ENCODE data around the gene CENPU. TPM values are rescaled to one million over a fixed set of nuclear protein-coding genes. Genes with fewer than 3 reads are reported as not detected.
A peak's percentile ranks its signal among the peaks of the same experiment; 100 is the strongest.

The CENPU gene
- total and polyA plus RNA-seq, 7 experiments from 2014 or later: 1.1 to 43.8 (median 2.8) TPM

GRCh38 chr4:184649971-184650855 lies 83.7 kb downstream of the CENPU start:
- peaks cover 26 to 31% of the 10 kb centered on the region in 2 donors for H3K4me1 ChIP-seq (ENCODE audit: control insufficient read depth in 2 of 2, insufficient read depth in 2 of 2, low read length in 2 of 2)
- ChIA-PET POLR2A (interaction anchor here (0.9 to 2.6 kb wide), 15 partner anchors 10 to 1204 kb away, joined by 3 to 16 read pairs (median 4); partner anchors contain the start of genes CENPU and IRF2), CTCF (interaction anchor here (1.1 kb wide), 1 partner anchor 384 kb away, joined by 3 read pairs; no protein-coding TSS in a partner anchor)
- Mint-ChIP-seq H3K36me3 (peaks cover 0 to 35% (median 6%) of the 10 kb centered on the region in 5 donors), H3K9me3 (peaks cover 0 to 3% (median 0%) of the 10 kb centered on the region in 11 donors), H3K27ac (peak overlapping the region; percentile 71 to 93 (median 85)), H3K4me1 (peaks cover 41 to 60% (median 47%) of the 10 kb centered on the region in 7 donors), H3K27me3 (no peaks in the 10 kb centered on the region), H3K4me3 (peak overlapping the region; percentile 92 to 99 (median 96))
- peaks cover 0 to 14% (median 0%) of the 10 kb centered on the region in 3 experiments for H3K36me3 ChIP-seq (ENCODE audit: control insufficient read depth in 2 of 3, insufficient read depth in 3 of 3, low read length in 3 of 3)
- H3K27ac ChIP-seq (ENCODE audit: low read depth, low read length): peak overlapping the region; percentile 76
- H3K27me3 ChIP-seq (ENCODE audit: control insufficient read depth in 2 of 2, insufficient read depth in 2 of 2, low read length in 2 of 2): no peaks in the 10 kb centered on the region
- peak; percentile 0 for ATAC-seq
- no peaks in the 10 kb centered on the region for H3K9me3 ChIP-seq (ENCODE audit: control insufficient read depth in 2 of 3, low read length in 3 of 3)
- H3K4me3 ChIP-seq (ENCODE audit: low read length): peak overlapping the region; percentile 92
- intact Hi-C loops (cut with micrococcal nuclease): loop anchor here (1.0 to 5.0 kb wide), 30 partner anchors 14 to 1541 kb away; partner anchors contain the start of genes CDKN2AIP (in 2 of the 2), CENPU (in 2 of the 2), CFAP97 (in 2 of the 2) and IRF2 (in 2 of the 2)
- peak in 1 of 9 donors; percentile 11 for DNase-seq

GRCh38 chr4:184649026-184649970 lies 84.6 kb downstream of the CENPU start, which contains the start of the genes CASP3 and PRIMPOL:
CASP3 (minus strand) TSS chr4:184649447; CDS start chr4:184638453, 10,994 bp downstream.
PRIMPOL (plus strand) TSS chr4:184649738; CDS start chr4:184657141, 7,403 bp downstream.
- ATAC-seq (peak; percentile 96), DNase-seq (peak; percentile 90 to 98 (median 93))
- H3K9me3 Mint-ChIP-seq: peaks cover 0 to 3% (median 0%) of the 10 kb centered on the region in 11 donors
- H3K4me3 ChIP-seq (ENCODE audit: low read length): peak within 1 kb of the TSS; percentile 92
- no peaks in the 10 kb centered on the region for H3K9me3 ChIP-seq (ENCODE audit: control insufficient read depth in 2 of 3, low read length in 3 of 3)
- H3K27me3 Mint-ChIP-seq: no peaks in the 10 kb centered on the region
- CTCF ChIA-PET: interaction anchor here (1.1 to 2.7 kb wide), 2 partner anchors 384 to 386 kb away, joined by 3 to 12 read pairs; no protein-coding TSS in a partner anchor
- H3K4me1 Mint-ChIP-seq: peaks cover 47 to 69% (median 54%) of the 10 kb centered on the region in 7 donors
- H3K27me3 ChIP-seq (ENCODE audit: control insufficient read depth in 2 of 2, insufficient read depth in 2 of 2, low read length in 2 of 2): no peaks in the 10 kb centered on the region
- peaks cover 0 to 41% (median 7%) of the 10 kb centered on the region in 5 donors for H3K36me3 Mint-ChIP-seq
- peak within 1 kb of the TSS; percentile 92 to 99 (median 97) for H3K4me3 Mint-ChIP-seq
- H3K4me1 ChIP-seq (ENCODE audit: control insufficient read depth in 2 of 2, insufficient read depth in 2 of 2, low read length in 2 of 2): peaks cover 26 to 37% of the 10 kb centered on the region in 2 donors
- POLR2A ChIA-PET: interaction anchor here (0.6 to 2.6 kb wide), 20 partner anchors 11 to 1203 kb away, joined by 3 to 16 read pairs (median 4); partner anchors contain the start of genes CENPU and IRF2
- peak within 1 kb of the TSS; percentile 91 to 97 (median 95) for H3K27ac Mint-ChIP-seq
- H3K36me3 ChIP-seq (ENCODE audit: control insufficient read depth in 2 of 3, insufficient read depth in 3 of 3, low read length in 3 of 3): peaks cover 0 to 14% (median 0%) of the 10 kb centered on the region in 3 experiments
- intact Hi-C loops (cut with micrococcal nuclease): loop anchor here (1.0 to 5.0 kb wide), 30 partner anchors 15 to 1542 kb away; partner anchors contain the start of genes CDKN2AIP (in 2 of the 2), CENPU (in 2 of the 2), CFAP97 (in 2 of the 2) and IRF2 (in 2 of the 2)
- peak within 1 kb of the TSS; percentile 91 for H3K27ac ChIP-seq (ENCODE audit: low read depth, low read length)

GRCh38 chr4:184648313-184649025 lies 85.4 kb downstream of the CENPU start:
- Histone ChIP-seq H3K27me3 (ENCODE audit: control insufficient read depth in 2 of 2, insufficient read depth in 2 of 2, low read length in 2 of 2) (no peaks in the 10 kb centered on the region), H3K4me1 (ENCODE audit: control insufficient read depth in 2 of 2, insufficient read depth in 2 of 2, low read length in 2 of 2) (peaks cover 26 to 41% of the 10 kb centered on the region in 2 donors), H3K36me3 (ENCODE audit: control insufficient read depth in 2 of 3, insufficient read depth in 3 of 3, low read length in 3 of 3) (peaks cover 0 to 14% (median 0%) of the 10 kb centered on the region in 3 experiments), H3K4me3 (ENCODE audit: low read length) (peak overlapping the region; percentile 86), H3K9me3 (ENCODE audit: control insufficient read depth in 2 of 3, low read length in 3 of 3) (no peaks in the 10 kb centered on the region), H3K27ac (ENCODE audit: low read depth, low read length) (peak overlapping the region; percentile 91)
- CTCF ChIA-PET: interaction anchor here (0.6 to 2.7 kb wide), 4 partner anchors 12 to 385 kb away, joined by 3 to 12 read pairs (median 4); no protein-coding TSS in a partner anchor
- ATAC-seq (no peak), DNase-seq (peak; percentile 34 to 64 (median 36))
- Mint-ChIP-seq H3K27ac (peak overlapping the region; percentile 91 to 97 (median 95)), H3K9me3 (peaks cover 0 to 3% (median 0%) of the 10 kb centered on the region in 11 donors), H3K4me1 (peaks cover 52 to 72% (median 56%) of the 10 kb centered on the region in 7 donors), H3K27me3 (no peaks in the 10 kb centered on the region), H3K36me3 (peaks cover 0 to 38% (median 6%) of the 10 kb centered on the region in 5 donors), H3K4me3 (peak overlapping the region; percentile 90 to 99 (median 96))
- intact Hi-C loops (cut with micrococcal nuclease): loop anchor here (1.0 to 5.0 kb wide), 30 partner anchors 16 to 1542 kb away; partner anchors contain the start of genes CDKN2AIP (in 2 of the 2), CENPU (in 2 of the 2), CFAP97 (in 2 of the 2) and IRF2 (in 2 of the 2)
- POLR2A ChIA-PET: interaction anchor here (0.6 to 2.6 kb wide), 15 partner anchors 14 to 1202 kb away, joined by 3 to 16 read pairs (median 5); partner anchors contain the start of genes CENPU and IRF2

- ATAC-seq (no peak), DNase-seq (no peak)
- H3K36me3 Mint-ChIP-seq: peaks cover 0 to 38% (median 6%) of the 10 kb centered on the region in 5 donors
- H3K27me3 Mint-ChIP-seq: no peaks in the 10 kb centered on the region
- peaks cover 26 to 41% of the 10 kb centered on the region in 2 donors for H3K4me1 ChIP-seq (ENCODE audit: control insufficient read depth in 2 of 2, insufficient read depth in 2 of 2, low read length in 2 of 2)
- peaks cover 0 to 3% (median 0%) of the 10 kb centered on the region in 11 donors for H3K9me3 Mint-ChIP-seq
- H3K4me1 Mint-ChIP-seq: peaks cover 52 to 72% (median 56%) of the 10 kb centered on the region in 7 donors
- ChIA-PET CTCF (interaction anchor here (0.6 to 2.7 kb wide), 4 partner anchors 12 to 384 kb away, joined by 3 to 12 read pairs (median 4); no protein-coding TSS in a partner anchor), POLR2A (interaction anchor here (0.5 to 2.6 kb wide), 9 partner anchors 14 to 417 kb away, joined by 3 to 16 read pairs (median 5); partner anchors contain the start of genes CENPU and IRF2)
- peak overlapping the region; percentile 90 to 99 (median 96) for H3K4me3 Mint-ChIP-seq
- peaks cover 0 to 14% (median 0%) of the 10 kb centered on the region in 3 experiments for H3K36me3 ChIP-seq (ENCODE audit: control insufficient read depth in 2 of 3, insufficient read depth in 3 of 3, low read length in 3 of 3)
- intact Hi-C loops (cut with micrococcal nuclease): loop anchor here (2.0 to 5.0 kb wide), 11 partner anchors 15 to 1543 kb away; partner anchors contain the start of genes CFAP97 (in 2 of the 2), CDKN2AIP (in 1 of the 2), CYP4V2 (in 1 of the 2) and LRP2BP (in 1 of the 2)
- H3K27me3 ChIP-seq (ENCODE audit: control insufficient read depth in 2 of 2, insufficient read depth in 2 of 2, low read length in 2 of 2): no peaks in the 10 kb centered on the region
- peak overlapping the region; percentile 91 for H3K27ac ChIP-seq (ENCODE audit: low read depth, low read length)
- H3K4me3 ChIP-seq (ENCODE audit: low read length): peak overlapping the region; percentile 86
- peak overlapping the region; percentile 91 to 97 (median 95) for H3K27ac Mint-ChIP-seq
- H3K9me3 ChIP-seq (ENCODE audit: control insufficient read depth in 2 of 3, low read length in 3 of 3): no peaks in the 10 kb centered on the region
These were observed 85.9 kb downstream of the CENPU start for GRCh38 chr4:184648054-184648312.

All from naive thymus-derived CD4-positive, alpha-beta T cell (primary cell).